HG03066 (cell line): Measurements from ENCODE around the gene SLC16A8.
"Not testable (repeated sequence)": the region's sequence is repeated elsewhere in the genome, so short reads cannot be mapped to it uniquely, and the experiment has no call there.

Source experiments
- ATAC-seq: cut with Tn5 transposase; IDR thresholded peaks from one replicate; pipeline ENCODE4 v1.9.1; 2021; ENCODE audit warnings: low read depth; ENCODE audit not compliant: unreplicated experiment

Gene SLC16A8

GRCh38 chr22:38083931-38084631 lies at the start of gene SLC16A8:
TSS of gene SLC16A8 (minus strand) at chr22:38084184. CDS start at chr22:38082873, 1,311 bp downstream.
- ATAC-seq, result no peak

- no peak for ATAC-seq
These were observed 49.3 kb upstream of the SLC16A8 start for GRCh38 chr22:38133331-38133730.

- ATAC-seq, result no peak
These were observed 48.8 kb upstream of the SLC16A8 start for GRCh38 chr22:38132794-38133193.

- no peak for ATAC-seq
These were observed 48.2 kb upstream of the SLC16A8 start for GRCh38 chr22:38132136-38132535.

GRCh38 chr22:38131399-38131798 lies 47.4 kb upstream of the SLC16A8 start:
- no peak for ATAC-seq

GRCh38 chr22:38129856-38130255 lies 45.9 kb upstream of the SLC16A8 start:
- no peak for ATAC-seq

GRCh38 chr22:38129021-38129420 lies 45.0 kb upstream of the SLC16A8 start:
- ATAC-seq, result no peak

- ATAC-seq, result no peak
These were observed 43.9 kb upstream of the SLC16A8 start for GRCh38 chr22:38127869-38128268.

- no peak for ATAC-seq
These were observed 43.1 kb upstream of the SLC16A8 start for GRCh38 chr22:38126928-38127668.

- ATAC-seq, result no peak
These were observed 41.8 kb upstream of the SLC16A8 start for GRCh38 chr22:38125751-38126201.

- ATAC-seq, result no peak
These were observed 41.1 kb upstream of the SLC16A8 start for GRCh38 chr22:38125038-38125610.

- no peak for ATAC-seq
These were observed 40.4 kb upstream of the SLC16A8 start for GRCh38 chr22:38124236-38124974.

- no peak for ATAC-seq
These were observed 38.6 kb upstream of the SLC16A8 start for GRCh38 chr22:38122616-38123015.

- ATAC-seq, result no peak
These were observed 36.6 kb upstream of the SLC16A8 start for GRCh38 chr22:38120359-38121110.

- ATAC-seq, result not testable (repeated sequence)
These were observed 34.8 kb upstream of the SLC16A8 start for GRCh38 chr22:38118747-38119146.

GRCh38 chr22:38118182-38118581 lies 34.2 kb upstream of the SLC16A8 start:
- ATAC-seq, result no peak

GRCh38 chr22:38117556-38117955 lies 33.6 kb upstream of the SLC16A8 start:
- not testable (repeated sequence) for ATAC-seq

- no peak for ATAC-seq
These were observed 31.6 kb upstream of the SLC16A8 start for GRCh38 chr22:38115423-38116205.
